GM18951 (cell line): Measurements from ENCODE around the gene MIPEP.
"Not testable (repeated sequence)": the region's sequence is repeated elsewhere in the genome, so short reads cannot be mapped to it uniquely, and the experiment has no call there.

Experiments used
- POLR2A ChIP-seq: IDR thresholded peaks from 4 replicates; pipeline ENCODE4 v1.6.1; 2011; ENCODE audit warnings: mild to moderate bottlenecking; ENCODE audit not compliant: insufficient read length, insufficient read depth; ENCODE audit errors: extremely low read depth
- in situ Hi-C: fragments of 300-500 bp; cut with MboI; formaldehyde crosslinking; loops from one replicate; pipeline ENCODE4 v1.12.0; 2022; ENCODE audit warnings: low sequenced_read_pairs, mixed read lengths, inconsistent platforms; ENCODE audit not compliant: unreplicated experiment

MIPEP gene

DNA sequence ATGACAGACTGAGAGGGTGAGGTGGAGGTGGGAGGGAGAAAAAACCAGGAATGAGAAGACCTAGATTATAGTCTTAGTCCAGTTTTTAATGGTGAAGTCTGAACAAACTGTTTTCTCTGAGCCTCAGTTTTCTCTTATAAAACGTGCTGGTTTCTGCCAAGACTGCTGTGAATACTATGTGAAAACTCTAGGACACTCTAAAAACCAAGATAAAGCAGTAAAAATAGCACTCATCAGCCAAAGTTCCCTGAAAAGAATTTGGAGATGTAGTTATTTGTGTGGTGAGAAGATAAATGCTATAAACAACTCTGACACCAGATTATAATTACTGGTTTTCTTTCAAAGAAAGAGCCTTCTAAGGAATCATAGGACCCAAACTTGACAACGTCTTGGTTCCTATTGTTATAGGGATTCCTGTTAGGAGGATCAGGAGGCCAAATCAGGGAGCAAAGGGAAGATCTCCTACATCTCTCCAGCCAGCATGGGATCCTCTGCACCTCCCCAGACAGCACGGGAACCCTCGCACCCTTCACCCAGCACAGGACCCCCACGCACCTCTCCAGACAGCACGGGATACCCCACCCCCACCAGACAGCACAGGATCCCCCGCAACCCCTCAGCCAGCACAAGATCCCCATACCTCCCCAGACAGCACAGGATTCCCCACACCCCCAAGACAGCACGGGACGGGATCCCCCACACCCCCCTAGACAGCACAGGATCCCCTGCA, 130.2 kb downstream of the MIPEP start:
- in situ Hi-C loops, result no loop called here
- no peak for TF ChIP-seq POLR2A

DNA sequence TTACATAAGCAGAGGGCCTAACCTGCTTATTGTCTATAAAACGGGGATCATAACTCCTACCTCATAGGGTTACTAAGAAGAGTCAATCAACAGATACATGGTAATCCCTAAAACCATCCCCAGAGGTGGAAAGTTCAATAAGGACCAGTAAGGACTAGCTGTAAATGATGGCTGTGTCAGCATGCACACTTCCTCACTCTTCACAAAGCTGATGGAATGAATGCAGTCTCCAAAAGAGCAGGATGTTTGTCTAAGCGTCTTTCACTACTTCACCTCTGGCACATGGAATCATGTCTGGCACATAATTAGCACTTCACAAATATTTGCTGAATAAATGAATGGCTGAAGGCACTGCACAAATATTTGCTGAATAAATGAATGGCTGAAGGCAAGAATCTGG, 134.2 kb downstream of the MIPEP start:
- in situ Hi-C loops, result no loop called here
- TF ChIP-seq POLR2A, result no peak

- in situ Hi-C loops, result no loop called here
- no peak for TF ChIP-seq POLR2A
Observed at GRCh38 chr13:23754506-23754905, 134.7 kb downstream of the MIPEP start.

- in situ Hi-C loops, result no loop called here
- TF ChIP-seq POLR2A, result no peak
Observed at GRCh38 chr13:23753458-23753857, 135.7 kb downstream of the MIPEP start.

- TF ChIP-seq POLR2A, result no peak
- in situ Hi-C loops, result no loop called here
Observed at GRCh38 chr13:23752111-23753001, 136.8 kb downstream of the MIPEP start.

DNA sequence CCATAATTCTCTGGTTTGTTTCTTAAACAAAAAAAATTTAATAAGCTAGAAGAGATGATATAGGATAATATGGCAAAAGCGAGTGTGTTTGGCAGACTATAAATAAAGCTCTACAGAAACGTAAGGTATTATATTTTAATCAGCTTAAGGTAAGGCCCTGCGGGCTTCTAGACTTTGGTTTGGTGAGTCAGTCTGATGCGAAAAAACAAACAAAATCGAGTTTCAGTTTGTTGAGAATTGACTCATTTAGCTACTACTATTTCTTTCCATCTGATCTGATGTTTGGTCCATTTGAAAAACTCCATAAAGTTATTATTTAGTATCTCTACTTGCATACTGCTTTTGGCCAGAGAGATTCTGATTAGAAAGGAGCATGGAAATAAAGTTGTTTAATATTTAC, 138.0 kb downstream of the MIPEP start:
- in situ Hi-C loops, result no loop called here
- TF ChIP-seq POLR2A, result no peak

DNA sequence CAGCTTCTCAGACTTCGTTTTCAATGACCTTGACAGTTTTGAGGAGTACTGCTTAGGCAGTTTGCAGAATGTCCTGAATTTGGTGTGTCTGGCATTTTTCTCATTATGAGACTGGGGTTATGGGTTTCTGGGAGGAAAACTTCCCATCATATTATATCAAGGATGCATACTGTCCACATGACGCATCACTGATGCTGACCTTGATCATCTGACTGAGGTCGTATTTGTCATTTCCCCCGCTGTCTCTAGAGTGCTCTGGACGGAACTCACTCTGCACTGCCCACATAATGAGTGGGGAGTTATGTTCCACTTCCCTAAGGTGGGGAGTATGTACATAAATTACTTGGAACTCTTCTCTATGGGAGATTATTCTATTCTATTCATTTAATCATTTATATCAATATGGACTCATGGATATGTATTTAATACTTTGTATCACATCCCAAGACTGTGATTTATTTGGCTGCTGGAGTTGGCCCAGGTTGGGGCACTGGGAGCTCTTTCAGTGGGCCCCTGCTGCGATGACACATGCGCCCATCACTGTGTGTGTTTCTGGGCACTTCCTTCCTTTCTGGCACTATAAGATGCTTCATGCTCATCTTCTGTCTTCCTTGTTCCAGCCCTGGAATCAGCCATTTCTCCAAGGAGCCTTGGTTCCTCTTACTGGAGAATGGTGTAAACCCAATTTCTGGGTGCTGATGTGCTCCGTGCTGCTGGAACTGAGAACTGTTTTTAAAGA, 138.6 kb downstream of the MIPEP start:
- TF ChIP-seq POLR2A, result no peak
- in situ Hi-C loops, result no loop called here

DNA sequence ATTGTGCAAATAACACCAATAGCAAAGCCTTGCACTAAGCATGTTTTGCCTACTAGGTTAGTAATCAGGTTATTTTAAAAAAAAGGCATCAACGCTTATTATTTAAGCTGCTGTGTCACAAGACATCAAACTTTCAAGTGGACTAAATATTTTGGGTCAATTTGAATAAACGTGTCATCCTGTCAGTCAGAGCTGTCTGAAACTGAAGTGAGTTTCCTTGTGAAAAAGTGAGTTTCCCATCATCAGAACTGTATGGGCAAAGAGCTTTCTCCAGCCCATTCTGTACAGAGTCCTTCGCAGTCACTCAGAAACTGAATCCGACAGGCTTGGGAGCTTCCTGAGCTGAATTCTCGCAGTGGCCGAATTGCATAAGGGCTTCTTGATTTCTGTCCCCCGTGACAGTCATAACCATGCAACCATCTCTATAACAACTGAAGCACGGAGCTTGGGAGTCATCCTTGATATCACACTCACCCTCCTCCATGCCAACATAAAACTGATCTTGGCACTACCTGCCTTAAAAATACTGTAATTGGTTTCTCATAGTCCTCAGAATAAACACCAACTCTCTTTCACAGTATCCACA, 139.8 kb downstream of the MIPEP start:
- TF ChIP-seq POLR2A, result no peak
- in situ Hi-C loops, result no loop called here

DNA sequence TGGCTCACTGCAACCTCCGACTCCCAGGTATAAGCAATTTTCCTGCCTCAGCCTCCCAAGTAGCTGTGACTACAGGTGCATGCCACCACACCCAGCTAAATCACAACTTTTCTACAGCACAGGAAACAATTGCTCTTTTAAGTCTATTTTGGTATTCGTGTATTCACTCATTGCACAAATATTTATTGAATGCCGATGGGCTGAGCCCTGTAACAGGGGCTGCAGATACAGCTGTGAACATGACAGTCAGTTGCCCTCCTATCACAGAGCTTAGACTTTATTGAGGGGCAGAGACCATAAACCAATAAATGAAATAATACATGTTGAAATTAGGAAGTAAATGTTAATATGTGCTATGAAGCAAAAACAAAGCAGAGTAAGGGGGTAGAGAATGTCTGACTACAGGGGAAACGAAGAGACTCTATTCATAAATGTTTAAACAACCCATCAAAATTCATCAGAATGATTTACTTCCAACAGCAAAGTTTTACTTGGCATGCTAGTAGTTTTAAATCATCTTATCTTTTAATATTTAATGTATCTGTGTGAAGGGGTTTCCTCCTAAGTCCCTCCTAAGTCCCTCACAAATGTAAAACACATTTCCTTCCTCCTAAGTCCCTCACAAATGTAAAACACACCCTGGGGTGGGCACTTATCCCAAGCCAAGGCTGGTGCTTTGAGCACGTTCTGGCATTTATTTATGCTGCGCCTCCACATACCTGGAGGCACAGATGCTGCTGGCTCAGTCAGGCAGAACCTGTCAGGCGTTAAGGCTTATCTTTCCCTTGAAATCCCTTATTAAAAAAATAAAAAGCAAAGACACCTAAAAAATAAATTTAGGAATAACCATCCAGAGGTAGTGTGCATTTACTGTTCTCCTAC, 140.8 kb downstream of the MIPEP start:
- in situ Hi-C loops, result no loop called here
- no peak for TF ChIP-seq POLR2A

GRCh38 chr13:23746141-23746540, 143.1 kb downstream of the MIPEP start:
- in situ Hi-C loops, result not testable (repeated sequence)

GRCh38 chr13:23744315-23744714, 144.9 kb downstream of the MIPEP start:
- in situ Hi-C loops, result no loop called here
- no peak for TF ChIP-seq POLR2A
